Subcutaneous adipose tissue (tissue), 4 donors: ENCODE data around the gene RAB4A. TPM values are rescaled to one million over a fixed set of nuclear protein-coding genes. Genes with fewer than 3 reads are reported as not detected.

ENCODE experiments used
- total RNA-seq, 4 donors: library from RNA; depleted of rRNA; stranded (reverse); fragments of >200 nt; gene quantifications; one replicate each; pipeline ENCODE4 v1.1.0, GENCODE V29; 2016
- TF ChIP-seq, protein P1 (sequence below): fragments of 450-650 bp; IDR thresholded peaks from one replicate; pipeline ENCODE4 v1.5.1; 2016; ENCODE audit warnings: low read depth, mild to moderate bottlenecking, control low read depth, antibody characterized with exemption, moderate library complexity

The RAB4A gene
- total RNA-seq, 4 donors from 2014 or later: 26.0 to 46.2 (median 37.5) TPM

GRCh38 chr1:229280921-229281320, 10.0 kb downstream of the RAB4A start:
- TF ChIP-seq, protein P1, sequence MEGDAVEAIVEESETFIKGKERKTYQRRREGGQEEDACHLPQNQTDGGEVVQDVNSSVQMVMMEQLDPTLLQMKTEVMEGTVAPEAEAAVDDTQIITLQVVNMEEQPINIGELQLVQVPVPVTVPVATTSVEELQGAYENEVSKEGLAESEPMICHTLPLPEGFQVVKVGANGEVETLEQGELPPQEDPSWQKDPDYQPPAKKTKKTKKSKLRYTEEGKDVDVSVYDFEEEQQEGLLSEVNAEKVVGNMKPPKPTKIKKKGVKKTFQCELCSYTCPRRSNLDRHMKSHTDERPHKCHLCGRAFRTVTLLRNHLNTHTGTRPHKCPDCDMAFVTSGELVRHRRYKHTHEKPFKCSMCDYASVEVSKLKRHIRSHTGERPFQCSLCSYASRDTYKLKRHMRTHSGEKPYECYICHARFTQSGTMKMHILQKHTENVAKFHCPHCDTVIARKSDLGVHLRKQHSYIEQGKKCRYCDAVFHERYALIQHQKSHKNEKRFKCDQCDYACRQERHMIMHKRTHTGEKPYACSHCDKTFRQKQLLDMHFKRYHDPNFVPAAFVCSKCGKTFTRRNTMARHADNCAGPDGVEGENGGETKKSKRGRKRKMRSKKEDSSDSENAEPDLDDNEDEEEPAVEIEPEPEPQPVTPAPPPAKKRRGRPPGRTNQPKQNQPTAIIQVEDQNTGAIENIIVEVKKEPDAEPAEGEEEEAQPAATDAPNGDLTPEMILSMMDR: no peak

GRCh38 chr1:229281339-229281926, 10.5 kb downstream of the RAB4A start:
- TF ChIP-seq, protein P1: no peak

DNA sequence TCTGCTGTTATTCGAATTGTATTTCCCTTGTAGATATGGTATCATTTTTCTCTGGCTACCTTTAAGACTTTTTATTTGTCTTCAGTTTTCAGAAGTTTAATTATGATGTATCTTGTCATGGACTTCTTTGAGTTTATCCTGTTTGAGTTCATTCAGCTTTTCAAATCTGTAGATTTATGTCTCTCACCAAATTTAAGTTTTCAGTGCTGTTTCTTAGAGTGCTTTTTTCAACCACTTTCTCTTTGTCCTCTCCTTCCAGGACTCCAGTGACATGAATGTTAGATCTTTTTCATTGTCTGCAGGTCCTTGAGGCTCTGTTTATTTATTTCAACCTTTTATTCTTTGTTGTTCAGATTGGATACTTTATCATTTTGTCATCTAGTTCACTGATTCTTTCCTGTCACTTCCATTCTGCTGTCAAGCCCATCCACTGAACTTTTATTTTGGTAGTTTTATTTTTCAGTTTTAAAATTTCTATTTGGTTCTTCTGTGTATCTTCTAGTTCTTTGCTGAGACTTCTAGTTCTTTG, 11.4 kb downstream of the RAB4A start:
- TF ChIP-seq, protein P1: no peak

DNA sequence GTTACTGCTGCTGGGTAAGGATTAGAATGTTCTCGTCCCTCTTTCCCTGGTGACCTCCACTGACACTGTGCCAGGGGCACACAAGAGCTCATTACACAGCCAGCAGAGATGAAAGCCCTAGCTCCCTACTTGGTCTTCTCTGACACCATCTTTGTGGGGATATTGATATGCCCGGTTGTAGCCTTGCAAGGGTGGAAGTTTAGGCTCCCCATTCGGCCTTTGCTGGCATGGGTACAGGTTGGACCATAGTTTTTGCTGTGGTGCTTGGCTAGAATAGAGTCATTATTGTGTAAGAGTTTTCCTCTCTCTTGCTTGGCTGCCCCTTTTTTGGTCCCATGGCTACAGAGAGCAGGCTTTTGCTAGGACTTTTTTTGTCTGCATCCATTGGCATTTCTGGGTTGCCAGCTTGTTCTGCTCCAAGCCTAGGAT, 12.3 kb downstream of the RAB4A start:
- TF ChIP-seq, protein P1: no peak

GRCh38 chr1:229284887-229285286, 14.0 kb downstream of the RAB4A start:
- TF ChIP-seq, protein P1: no peak

- TF ChIP-seq, protein P1: no peak
These were observed 14.5 kb downstream of the RAB4A start for GRCh38 chr1:229285440-229285839.

DNA sequence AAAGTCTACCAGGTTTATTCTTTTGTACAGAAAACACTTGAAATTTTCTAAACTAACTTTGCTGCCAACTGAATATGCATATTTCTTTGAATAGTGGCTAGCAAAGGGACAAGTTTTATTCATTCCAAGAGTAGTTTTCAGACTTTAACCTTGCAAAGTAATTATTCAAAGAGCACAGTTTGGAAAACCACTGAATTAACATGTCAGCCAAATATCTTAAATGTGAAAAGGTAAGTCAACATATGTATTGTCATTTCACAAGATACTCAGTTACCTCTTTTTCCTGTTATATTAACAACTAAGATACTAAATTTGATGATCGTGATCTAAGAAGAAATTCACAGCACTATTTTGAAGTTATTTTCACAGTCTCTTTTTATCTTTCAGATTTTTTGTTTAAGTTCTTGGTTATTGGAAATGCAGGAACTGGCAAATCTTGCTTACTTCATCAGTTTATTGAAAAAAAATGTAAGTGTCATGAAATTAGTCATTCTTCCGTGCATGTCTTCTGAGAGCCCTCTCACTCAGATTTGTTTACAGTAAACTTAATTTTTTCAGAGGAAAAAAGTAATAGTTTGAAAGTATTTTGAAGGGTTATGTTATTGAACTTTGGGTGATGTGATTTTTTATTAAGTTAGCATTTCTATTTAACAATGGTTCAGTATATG, 15.3 kb downstream of the RAB4A start:
- TF ChIP-seq, protein P1: no peak
